ENCODE results near the gene ARID1B.
A peak's percentile ranks its signal among the peaks of the same experiment; 100 is the strongest.

The ARID1B gene

DNA sequence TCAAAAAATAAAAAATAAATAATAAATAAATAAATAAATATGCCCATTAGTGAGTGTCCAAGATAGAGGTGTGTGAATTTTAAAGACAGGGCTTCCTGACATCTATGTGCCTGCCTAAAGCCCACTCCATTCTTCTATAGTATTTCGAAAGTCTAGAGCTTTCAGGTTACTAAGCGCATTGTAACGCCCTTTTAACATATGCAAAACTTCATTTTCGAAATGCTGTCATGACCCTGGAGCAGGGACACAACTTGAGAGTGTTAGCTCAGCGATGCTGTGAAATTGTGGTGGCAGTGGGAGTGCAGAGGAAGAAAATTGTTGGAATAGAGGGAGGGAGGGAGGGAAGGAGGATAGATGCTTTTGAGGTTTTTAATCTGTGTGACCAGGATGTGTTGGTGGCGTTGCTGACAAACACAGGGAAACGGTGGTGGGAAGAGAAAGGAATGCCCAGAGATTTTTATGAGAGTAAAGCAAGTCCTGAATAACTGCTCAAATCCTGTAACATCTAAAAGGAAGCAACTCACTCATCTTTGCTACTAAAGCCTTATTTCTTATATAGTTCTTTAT, 169.3 kb downstream of the ARID1B start:
- DNase-seq: no peak

DNA sequence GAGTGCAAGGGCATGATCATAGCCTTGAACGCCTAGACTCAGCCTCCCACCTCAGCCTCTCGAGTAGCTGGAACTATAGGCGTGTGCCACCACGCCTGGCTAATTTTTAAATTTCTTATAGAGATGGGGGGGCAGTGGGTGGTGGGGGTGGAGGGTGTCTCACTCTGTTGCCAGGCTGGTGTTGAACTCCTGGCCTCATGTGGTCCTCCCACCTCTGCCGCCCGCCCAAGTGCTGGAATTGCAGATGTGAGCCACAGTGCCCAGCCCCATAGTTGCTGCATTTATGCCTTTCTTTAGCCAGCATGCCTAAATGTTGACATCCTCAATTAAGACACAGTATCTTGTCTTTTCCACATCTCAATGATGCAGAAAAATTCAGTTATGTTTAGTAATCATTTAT, 171.1 kb downstream of the ARID1B start:
- DNase-seq: no peak

DNA sequence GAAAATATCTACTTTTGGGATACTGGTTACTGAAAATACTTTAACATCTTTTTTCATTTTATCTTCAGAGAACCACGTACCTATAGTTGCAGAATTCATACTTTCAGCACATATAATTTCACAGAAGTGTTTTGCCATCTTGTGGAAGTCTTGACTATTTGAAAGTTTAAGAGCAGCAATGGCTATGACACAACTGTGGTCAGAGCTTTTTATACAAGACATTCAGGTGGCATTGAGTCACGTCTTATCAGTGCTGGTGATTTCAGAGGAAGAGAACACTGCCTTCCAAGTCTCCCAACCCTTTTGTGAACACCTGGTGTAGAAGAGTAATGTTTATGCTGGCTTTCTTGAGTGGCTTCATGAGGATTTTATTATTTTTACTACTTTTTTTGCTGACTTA, 171.6 kb downstream of the ARID1B start:
- no peak for DNase-seq

DNA sequence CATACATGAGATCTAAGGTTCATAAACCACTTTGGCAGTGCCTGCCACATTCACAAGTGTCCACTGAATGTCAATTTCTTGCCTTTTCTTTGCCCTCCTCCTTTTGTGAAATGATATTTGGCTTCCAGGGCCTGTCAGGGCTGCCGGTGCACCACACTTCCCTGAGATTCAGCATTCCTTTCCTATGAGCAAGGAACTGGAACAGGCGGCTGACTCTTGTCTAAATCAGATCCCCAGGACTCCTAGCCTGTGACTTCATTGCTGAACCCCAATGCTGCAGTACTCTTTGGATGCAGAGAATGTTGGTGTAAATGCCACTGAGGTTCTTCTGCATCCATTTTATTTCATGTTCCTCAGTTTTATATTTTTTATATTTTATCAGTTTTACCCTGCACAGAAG, 172.2 kb downstream of the ARID1B start:
- no peak for DNase-seq

DNA sequence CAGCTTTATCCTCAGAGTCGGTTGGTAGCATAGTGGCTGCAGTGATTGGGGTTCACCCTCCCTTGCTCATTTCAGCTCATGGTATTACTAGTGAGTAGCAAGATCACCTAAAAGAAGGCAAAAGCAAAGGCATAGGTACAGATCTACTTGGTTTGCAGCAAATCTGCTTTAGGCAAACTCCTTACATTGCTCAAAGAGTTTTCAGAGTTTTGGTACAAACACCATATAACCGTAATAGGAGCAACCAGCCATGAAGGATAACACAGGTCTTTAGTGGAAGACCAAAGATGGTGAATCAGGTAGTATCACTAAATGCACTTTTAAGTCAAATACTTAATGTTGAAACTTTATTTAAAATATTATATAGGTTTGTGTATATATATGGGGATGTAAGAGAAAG, 172.9 kb downstream of the ARID1B start:
- no peak for DNase-seq

DNA sequence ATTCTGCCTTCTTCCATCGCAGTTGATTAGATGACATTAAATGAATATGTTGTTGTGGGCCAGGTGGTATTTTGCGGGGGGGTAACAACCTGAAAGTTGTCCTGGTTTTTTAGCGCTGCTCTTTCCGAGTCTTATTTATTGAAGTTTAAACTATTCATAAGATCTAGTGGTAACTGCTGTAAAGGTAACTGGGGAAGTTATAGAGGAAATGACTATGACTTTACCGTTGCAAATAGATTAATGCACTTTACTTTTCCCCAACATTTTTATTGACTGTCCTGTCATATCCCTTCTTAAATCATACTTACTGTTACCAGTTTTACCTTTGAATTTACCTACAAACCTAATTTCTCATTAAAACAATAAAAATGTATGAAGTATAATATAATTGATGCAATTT, 173.4 kb downstream of the ARID1B start:
- no peak for DNase-seq

DNA sequence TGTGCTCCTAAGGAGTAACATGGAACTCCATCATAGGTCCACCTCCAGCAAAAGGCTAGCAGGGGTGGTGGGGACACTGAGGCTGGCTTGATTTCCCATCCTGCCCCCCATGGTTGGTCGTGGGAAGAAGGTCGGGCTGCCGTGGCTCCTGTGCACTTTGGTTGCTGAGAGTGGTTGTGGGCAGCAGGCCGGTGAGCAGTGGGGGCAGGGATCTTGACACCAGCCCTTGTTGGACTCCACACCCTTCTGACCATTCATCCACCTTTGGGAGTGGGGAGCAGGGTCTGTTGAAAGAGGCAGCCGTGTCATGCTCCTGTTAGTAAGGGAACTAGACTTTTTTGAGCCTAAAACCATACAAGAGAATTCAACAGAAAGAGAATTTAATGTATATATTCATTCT, 175.2 kb downstream of the ARID1B start:
- DNase-seq: no peak

DNA sequence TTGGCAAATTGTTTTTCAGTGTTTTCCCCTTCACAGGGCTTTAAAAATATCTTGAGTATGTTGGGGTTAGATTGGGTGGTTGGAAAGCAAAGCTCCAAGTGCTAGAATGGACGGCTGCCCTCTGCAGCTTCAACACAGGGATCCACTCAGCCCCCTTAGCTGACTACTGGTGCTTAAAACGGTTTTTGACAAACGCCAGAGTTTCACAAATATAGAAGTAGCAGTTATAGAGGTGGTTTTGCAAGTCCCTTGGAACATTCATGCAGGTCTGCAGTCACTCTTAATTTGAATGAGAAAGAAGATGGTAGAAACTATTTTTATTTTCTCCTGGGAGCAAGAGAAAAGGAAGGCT, 175.9 kb downstream of the ARID1B start:
- no peak for DNase-seq

DNA sequence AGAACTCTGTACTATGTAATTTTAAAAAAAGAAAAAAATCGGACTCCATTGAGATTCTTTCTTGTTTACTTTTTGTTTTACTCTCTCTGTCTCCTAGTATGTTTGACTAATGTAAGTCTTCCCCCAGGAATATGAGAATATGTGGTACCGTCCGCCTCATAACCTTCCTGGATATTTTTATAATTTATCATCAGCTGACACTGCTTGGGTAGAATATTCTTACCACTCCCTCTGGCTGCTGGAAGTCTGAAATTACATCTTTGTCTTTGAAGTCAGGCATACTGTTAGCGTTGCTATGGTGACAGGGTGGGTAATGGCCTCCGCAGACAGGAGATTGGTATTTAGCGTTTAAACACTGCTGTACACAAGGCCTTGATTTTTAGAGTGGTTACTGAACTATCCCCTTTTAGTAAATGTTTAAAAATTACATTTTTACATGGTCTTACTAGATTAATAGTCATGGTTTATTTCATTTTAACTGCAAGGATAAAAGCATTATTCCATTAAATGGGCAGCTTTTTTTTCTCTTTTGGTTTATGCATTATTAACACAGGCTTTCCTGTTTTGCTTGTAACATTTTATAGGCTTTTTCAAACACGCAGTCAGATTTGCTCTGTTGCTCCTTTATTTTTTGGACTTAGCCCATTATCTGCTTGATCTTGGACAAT, 176.4 kb downstream of the ARID1B start:
- peak; percentile 65 to 73 for DNase-seq

DNA sequence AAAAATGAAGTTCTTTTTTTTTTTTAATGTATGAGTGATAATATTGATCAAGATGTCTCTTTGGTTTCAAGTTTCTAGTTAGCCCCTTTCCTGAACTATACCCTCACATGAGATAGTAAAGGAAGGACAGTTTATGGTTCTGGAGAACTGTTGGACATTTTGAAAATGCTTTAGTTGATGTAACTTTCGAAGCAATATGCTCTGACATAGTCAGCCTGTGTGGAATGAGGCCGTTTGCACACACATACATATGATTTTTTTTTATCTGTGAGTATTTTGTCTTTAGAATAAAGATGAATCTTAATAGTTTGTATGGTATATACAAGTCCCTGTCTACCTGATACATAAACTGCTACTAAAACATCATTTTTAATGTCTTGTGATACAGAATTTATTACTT, 177.0 kb downstream of the ARID1B start:
- no peak for DNase-seq

DNA sequence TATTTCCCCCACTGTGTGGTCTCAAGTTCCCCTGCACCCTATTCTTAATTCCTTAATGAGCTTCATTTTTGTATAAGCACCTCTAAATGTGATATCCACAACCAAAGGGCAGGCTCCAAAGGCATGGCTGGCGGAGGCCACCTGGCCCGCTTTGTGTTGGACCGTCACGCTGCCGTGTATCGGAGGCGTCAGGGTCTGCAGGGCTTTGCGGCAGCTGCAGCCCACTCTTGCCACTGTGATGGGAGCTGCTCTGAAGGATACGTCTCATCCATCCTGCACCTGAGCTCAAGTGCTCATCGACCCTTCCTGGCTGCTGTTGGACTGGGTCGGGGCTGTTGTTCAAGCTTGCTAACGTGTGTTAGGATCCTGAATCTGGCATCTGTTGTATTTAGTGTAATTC, 177.6 kb downstream of the ARID1B start:
- no peak for DNase-seq

DNA sequence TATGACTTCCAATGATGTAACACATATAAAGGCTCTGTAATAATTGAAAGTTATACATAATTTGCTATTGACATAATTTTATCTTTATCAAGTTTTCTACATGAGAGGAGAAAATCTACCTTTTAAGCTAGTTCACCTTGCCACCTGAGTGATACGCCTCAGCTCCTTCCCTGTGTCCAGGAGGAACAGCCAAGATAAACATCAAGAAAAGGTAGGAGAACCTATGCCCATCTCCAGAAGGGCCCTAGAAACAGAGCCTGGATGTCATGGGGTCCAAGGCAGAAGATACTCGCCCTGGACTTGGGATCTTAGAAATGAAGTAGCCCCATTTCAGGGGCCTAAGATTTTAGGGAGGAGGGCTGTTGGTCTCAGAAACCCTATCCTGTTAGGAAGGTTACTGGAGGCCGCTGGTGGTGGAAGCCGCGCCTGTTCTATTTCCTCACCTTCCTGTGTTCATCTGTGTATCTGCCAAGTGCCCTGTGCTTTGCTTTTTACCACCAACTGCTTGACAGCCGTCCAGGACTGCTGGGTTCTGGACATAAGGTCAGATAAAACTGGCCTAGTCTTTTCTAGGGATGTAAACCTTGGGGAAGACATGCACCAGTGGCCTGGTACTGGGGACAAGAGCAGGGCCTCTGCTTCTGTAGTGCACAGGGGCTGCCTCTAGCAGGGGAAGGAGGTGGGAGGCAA, 178.5 kb downstream of the ARID1B start:
- DNase-seq: no peak

DNA sequence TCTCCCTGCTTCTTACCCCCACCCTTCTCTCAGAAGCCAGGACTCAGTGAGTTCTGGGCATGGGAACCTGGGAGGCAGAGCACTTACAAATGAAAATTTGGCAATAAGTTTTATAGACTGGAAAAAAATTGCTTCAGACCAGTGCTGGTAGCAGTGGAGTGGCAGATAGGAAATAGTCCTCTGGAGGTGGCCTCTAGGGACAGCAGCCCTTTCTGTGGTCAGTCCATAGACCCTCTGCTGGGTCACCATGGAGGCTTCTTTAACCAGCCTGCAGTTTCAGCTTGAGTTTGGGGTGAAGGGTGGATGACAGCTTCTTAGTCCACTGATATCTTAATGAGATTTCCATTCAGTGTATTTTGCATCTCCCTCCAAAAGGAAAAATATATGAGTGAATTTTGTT, 179.1 kb downstream of the ARID1B start:
- DNase-seq: no peak

DNA sequence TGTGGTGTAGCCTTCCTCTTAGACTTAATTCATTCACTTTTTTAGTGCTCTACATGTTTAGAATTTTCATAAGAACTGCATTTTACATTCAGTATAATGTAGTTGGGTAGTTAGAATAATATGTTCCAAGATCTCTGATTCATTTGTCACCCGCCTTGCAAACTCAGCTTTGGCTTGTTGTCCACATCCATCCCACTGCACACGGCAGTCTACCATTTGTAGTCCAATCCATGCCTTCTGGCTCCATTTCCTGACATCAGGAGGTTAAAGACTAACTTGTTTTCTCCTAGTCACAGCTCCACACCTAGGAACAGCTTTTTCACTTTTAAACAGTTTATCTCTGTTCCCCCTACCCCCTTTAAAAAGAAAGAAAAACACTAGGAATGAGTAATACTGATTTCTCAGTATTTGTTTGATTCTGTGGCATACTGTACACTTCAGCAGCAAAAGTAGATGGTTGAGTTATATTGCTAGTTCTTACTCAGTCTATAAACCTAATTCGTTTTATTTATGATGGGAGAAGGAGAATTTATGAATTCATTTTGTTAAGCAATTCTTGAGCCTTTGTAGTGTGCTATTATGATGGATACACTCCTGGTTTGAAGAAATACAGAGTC, 180.9 kb downstream of the ARID1B start:
- DNase-seq: no peak

DNA sequence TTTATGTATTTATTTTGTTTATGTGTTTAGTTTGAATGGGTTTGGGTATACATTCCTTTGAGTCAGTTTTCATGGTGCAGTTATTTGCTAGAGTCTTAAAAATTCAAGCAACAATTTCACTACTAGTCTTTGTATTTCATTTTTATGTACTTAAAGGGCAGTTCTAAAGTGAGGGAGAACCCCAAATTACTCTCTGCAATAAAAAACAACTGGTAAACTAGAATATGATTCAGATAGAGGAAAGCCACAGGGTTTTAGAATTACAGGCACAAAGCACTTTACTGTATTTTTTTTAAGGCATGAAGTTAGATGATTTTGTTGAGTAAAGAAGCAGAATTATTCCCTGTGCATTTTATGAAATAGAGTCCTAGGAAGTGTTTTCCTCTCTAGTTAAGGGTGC, 183.3 kb downstream of the ARID1B start:
- no peak for DNase-seq

DNA sequence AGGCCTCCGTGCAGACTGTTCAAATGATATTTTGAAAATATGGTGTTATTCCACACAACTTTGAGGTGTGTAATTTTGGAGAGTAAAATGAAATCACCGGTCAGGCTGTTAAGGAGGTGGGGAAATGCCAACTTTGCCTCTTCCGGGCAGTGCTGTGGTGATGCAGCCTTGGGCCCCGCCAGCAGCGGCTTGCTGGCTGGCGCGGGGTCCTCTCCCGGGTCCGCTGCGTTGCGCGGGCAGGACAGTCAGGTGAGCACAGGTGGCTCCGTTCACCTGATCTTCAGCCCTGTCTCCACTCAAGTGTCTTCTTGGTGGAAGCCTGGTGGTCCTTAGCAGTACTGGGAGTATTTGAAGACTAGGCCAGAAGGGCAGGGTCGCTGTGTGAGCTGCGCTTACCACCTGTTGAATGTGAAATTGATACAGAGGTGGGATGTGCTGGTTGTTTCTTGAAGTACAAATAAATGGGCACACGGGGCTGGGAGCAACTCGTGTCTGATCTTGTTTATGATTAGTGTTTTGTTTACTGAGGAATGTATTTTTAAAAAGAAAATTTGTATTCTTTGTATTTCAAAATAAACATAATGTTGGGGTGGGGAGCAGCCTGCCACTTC, 184.2 kb downstream of the ARID1B start:
- DNase-seq: no peak

DNA sequence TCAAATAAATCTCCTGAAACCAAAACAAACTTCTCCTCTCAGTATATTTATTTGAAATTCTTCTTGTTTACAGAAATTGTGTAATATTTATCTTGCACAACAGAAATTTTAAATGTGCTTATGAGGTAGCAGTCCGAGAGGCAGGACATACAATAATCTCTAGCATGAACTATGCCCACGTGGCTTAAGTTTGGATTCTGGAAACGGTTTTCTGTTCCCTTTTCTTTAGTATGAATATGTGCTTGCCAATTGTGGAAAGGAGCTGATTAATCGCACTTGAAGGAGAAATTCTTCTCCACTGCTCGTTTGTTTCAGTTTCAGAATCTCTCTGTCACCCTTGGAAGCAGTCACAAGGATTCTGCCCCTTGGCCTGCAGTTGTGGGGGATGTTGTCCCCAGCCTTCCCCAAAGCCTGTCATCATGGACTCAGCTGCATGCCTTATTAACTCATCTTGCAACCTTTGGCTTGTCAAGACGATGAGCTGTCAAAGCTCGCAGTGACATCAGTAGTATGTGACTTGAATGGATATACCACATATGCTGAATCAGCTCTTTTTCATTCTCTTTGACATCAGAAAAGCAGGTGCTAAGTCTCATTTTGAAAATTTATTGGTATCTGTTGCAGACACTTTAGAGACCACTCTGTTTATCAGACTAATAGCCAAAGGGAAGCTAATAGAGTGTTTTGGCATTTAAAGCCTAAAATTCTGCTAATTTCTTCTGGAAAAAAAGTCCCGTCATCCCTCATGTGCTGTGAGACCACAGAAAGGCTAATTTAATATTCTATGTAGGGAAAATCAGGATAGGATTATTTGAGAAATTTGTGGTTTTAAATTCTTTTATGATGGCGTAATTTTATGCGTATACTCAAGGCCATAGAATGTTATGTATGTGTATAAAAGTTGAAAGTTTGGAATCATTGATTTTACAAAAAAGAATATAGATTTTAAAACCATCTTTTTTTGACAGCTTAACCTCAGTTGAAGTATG, 186.8 kb downstream of the ARID1B start:
- peak; percentile 18 to 27 for DNase-seq

DNA sequence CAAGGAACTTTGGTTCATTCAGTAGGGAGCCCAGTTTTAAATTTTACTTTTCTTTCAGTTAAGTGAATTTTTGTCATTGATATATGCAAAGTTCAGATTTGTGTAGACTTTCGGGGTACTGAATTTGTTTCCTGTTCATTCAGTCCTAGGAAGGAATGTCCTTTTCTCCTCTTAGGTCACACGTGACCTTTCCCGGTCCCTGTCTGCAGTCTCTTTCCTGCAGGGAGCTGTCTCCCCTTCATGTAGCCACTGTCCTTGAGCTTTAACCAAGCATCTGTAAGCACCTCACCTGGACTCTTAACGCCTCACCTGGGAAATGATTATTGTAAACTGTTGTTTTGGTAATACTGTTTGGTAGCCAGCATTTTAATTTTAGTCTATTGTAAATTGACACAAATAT, 190.7 kb downstream of the ARID1B start:
- DNase-seq: no peak

DNA sequence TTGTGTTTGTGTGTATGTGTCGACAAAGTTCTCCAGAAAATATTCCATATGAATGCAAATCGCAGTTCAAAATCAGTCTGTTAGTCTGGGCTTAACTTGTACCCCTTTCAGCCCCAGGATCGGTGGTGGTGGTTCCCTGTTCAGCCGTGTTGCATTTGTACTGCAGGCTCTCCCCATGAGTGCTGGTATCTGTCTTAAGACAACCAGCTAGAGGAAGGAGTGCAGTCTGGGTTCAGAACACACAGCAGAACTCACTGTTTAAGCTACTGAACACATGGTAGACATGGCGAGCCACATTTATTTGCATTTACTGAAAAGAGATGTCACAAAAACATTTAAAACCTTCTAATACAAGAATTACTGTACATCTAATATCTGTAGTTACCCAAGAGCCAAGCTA, 192.1 kb downstream of the ARID1B start:
- no peak for DNase-seq

DNA sequence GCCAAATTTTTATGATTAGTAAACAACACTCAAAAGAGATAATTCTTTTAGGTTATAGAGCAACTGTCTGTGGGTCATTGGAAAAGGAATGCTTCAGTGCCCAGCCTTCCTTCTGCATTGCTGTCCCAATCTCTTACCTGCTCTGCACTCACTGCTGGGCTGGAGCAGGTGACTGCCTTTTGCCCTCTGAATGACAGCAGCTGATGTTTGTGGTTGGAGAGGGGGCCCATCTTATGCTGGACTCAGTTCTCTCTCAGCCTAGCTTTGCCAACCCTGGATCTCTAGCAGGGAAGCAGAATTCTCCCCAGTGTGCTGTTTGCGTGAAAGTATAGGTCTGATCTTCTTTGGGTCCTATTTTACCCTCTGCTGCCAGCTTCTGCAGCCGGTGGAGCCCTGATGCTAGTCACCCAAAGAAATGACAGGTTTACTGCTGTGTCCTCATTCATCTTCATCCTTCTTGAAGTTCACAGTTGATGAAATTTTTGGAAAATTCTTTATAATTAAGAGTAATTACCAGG, 193.5 kb downstream of the ARID1B start:
- no peak for DNase-seq

DNA sequence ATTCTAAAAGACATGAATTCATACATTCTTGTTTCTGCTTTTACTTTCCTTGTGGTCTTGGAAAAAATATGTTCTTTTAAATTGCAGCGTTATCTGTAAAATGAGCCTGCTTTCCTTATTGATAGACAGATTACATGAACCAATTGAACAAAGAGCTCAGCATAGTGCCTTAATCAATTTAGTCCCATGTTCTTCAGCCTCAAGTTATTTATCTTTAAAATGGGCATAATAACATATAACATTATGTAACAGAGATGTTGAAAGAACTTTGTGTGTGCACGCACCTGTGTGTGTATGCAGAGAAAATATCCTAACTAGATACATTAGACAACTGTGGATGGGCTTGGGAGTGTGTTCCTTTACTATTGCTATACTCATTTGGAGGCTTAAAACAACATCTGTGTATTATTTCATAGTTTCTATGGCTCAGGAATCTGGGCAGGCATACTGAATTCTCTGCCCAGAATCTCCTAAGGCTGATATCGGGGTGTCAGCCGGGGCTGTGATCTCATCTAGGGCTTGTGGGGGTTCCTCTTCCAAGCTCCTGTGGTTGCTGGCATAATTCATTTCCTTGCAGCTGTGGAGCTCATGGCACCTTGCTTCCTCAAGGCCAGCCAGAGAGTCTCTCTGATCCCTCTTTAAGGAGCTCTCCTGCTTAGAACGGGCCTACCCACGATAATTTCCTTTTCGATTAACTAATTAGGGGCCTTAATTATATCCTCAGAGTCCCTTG, 194.1 kb downstream of the ARID1B start:
- DNase-seq: no peak

DNA sequence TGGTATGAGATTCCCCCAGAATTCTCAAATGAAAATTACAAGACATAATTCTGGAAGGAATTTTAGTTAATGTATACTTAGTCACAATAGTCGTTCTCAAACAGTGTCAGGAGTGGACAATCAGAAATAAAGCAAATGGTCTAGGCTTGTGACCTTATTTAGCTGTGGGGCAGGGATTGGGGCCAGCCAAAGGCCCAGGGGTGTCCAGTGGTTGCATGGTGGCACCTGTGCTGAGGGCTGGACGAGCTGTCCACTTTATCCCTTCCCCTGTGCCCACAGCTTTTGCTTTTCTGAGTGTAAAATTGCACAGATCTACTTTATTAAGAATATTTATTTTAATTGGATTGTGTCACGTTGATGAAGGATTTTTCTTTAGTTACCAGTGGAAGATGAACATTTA, 195.0 kb downstream of the ARID1B start:
- no peak for DNase-seq

All from CD4-positive, alpha-beta T cell treated with Interleukin-4 for 1 hour (primary cell).